Ascending aorta (tissue), 2 donors: ENCODE measurements around the gene ZNF860. TPM values are rescaled to one million over a fixed set of nuclear protein-coding genes. Genes with fewer than 3 reads are reported as not detected.

Experiments
- DNase-seq, 2 donors: peaks; one replicate each; pipeline ENCODE4 v3.0.0-alpha.2; 2019; ENCODE audit warnings: low spot score in 2 of 2
- H3K27ac ChIP-seq, 2 donors: fragments of 200-600 bp; sonication (generic); one replicate each; pipeline ENCODE4 v1.5.1; 2016 to 2017; ENCODE audit warnings: mild to moderate bottlenecking in 1 of 2
- H3K27me3 ChIP-seq: fragments of 200-600 bp; sonication (generic); one replicate; pipeline ENCODE4 v1.5.1; 2017
- H3K36me3 ChIP-seq, 2 donors: fragments of 200-600 bp; sonication (generic); one replicate each; pipeline ENCODE4 v1.5.1; 2016
- H3K4me1 ChIP-seq, 2 donors: fragments of 200-600 bp; sonication (generic); one replicate each; pipeline ENCODE4 v1.5.1; 2016 to 2017; ENCODE audit warnings: mild to moderate bottlenecking in 1 of 2
- H3K4me3 ChIP-seq, 2 donors: fragments of 200-600 bp; sonication (generic); one replicate each; pipeline ENCODE4 v1.5.1; 2016 to 2017; ENCODE audit warnings: mild to moderate bottlenecking in 1 of 2
- H3K9me3 ChIP-seq, 2 donors: fragments of 200-600 bp; sonication (generic); one replicate each; pipeline ENCODE4 v1.5.1; 2016
- intact Hi-C: fragments of 100-400 bp; cut with DNase I; formaldehyde crosslinking; loops from one replicate; pipeline ENCODE4 v1.15.1; 2023
- total RNA-seq: library from RNA; depleted of rRNA; stranded (reverse); fragments of >200 nt; gene quantifications from one replicate; pipeline ENCODE4 v1.1.0, GENCODE V29; 2016
- TF ChIP-seq, protein P1 (sequence below), 3 experiments: fragments of 200-600 bp in 2 of 3; fragments of 450-650 bp in 1 of 3; sonication (generic) in 2 of 3; IDR thresholded peaks; one replicate each; pipeline ENCODE4 v1.5.1; 2016 to 2019; ENCODE audit warnings: antibody characterized with exemption in 3 of 3, mild to moderate bottlenecking in 1 of 3, moderate library complexity in 1 of 3

Gene ZNF860
- total RNA-seq, 1 donor from 2014 or later = 0.43 TPM

DNA sequence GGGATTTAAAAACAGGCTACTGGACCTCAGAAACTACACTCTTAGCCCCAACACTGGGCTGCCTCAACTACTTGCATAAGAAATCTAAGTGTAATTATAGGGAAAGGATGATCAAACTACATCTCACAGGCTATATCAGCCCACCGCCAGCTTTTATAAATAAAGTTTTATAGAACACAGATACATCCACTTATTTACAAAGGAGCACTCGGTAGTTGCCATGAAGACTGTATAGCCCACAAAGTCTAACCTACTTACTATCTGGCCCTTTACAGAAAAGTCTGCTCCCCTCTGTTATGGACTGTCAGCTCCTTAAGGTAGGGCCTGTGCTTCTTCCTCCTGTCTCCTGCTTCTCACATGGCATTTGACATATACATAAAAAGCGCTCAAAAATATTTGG, 9.9 kb upstream of the ZNF860 start:
- H3K4me3 ChIP-seq = no peak overlapping the region
- H3K9me3 ChIP-seq = no peaks in the 10 kb centered on the region
- no peak overlapping the region for H3K27ac ChIP-seq
- TF ChIP-seq, protein P1, sequence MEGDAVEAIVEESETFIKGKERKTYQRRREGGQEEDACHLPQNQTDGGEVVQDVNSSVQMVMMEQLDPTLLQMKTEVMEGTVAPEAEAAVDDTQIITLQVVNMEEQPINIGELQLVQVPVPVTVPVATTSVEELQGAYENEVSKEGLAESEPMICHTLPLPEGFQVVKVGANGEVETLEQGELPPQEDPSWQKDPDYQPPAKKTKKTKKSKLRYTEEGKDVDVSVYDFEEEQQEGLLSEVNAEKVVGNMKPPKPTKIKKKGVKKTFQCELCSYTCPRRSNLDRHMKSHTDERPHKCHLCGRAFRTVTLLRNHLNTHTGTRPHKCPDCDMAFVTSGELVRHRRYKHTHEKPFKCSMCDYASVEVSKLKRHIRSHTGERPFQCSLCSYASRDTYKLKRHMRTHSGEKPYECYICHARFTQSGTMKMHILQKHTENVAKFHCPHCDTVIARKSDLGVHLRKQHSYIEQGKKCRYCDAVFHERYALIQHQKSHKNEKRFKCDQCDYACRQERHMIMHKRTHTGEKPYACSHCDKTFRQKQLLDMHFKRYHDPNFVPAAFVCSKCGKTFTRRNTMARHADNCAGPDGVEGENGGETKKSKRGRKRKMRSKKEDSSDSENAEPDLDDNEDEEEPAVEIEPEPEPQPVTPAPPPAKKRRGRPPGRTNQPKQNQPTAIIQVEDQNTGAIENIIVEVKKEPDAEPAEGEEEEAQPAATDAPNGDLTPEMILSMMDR (IDR thresholded peaks at IDR 0.05) = no peak
- H3K27me3 ChIP-seq = no peaks in the 10 kb centered on the region
- H3K4me1 ChIP-seq = peaks cover 3 to 26% of the 10 kb centered on the region in 2 donors
- no peaks in the 10 kb centered on the region for H3K36me3 ChIP-seq
- intact Hi-C loops = no loop called here
- no peak for DNase-seq

DNA sequence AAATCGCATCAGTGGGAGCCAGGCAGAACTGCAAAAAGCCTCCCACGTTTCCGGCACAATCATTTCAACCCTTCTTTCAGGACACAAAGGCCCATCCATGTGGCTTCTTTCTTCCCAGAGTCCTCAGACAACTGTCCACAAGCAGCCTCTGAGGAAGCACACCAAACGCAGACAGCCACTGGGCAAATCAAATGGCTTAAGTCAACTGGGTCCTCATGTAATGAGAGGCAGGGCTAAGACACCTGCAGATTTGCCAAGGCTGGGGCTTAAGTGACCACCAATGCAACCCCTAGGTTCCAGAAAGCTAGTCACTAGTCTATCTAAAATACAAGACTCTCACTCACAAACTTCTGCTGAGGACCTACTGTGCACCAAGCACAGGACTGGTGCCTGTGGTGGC, 8.5 kb upstream of the ZNF860 start:
- Histone ChIP-seq H3K36me3 (no peaks in the 10 kb centered on the region), H3K27me3 (no peaks in the 10 kb centered on the region), H3K9me3 (no peaks in the 10 kb centered on the region), H3K4me3 (no peak overlapping the region), H3K4me1 (peaks cover 3 to 11% of the 10 kb centered on the region in 2 donors), H3K27ac (no peak overlapping the region)
- TF ChIP-seq, protein P1 (IDR thresholded peaks at IDR 0.05) = no peak
- intact Hi-C loops = no loop called here
- no peak for DNase-seq

DNA sequence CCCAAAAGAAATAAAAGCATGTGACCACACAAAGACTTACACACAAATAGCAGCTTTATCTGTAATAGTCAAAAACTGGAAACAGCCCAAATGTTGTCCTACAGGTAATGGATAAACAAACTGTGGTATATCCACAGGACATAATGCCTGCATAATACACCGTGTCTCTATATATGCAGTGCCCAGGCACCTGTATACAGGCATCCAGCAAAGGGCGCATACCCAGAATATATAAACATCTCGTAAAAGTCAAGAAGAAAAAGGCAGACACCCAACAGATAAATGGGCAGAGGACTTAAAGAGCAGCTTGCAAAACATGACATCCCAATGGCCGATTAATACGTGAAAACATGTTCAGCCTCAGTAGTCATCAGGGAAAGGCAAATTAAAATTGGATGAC, 7.7 kb upstream of the ZNF860 start:
- intact Hi-C loops = no loop called here
- TF ChIP-seq, protein P1 (IDR thresholded peaks at IDR 0.05) = no peak
- no peaks in the 10 kb centered on the region for H3K27me3 ChIP-seq
- no peaks in the 10 kb centered on the region for H3K36me3 ChIP-seq
- H3K9me3 ChIP-seq = no peaks in the 10 kb centered on the region
- DNase-seq = no peak
- H3K4me3 ChIP-seq = no peak overlapping the region
- peaks cover 0 to 7% of the 10 kb centered on the region in 2 donors for H3K4me1 ChIP-seq
- no peak overlapping the region for H3K27ac ChIP-seq

DNA sequence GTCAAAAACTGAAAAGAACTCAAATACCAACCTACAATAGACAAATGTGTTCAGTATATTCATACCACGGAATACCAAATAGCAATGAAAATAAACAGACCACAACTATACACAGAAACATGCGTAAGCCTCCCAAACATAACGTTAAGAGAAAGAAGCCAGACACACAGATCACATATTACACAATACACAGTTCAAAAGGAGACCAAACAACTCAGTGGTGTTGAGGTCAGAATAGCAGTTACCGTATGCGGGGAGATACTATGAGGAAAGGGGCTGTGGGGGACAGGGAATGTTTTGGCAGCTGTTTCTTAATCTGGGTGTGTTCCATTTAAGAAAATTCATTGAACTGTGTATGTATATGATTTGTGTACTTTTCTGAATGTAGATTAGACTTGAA, 7.1 kb upstream of the ZNF860 start:
- H3K27me3 ChIP-seq = no peaks in the 10 kb centered on the region
- no peaks in the 10 kb centered on the region for H3K36me3 ChIP-seq
- peaks cover 0 to 3% of the 10 kb centered on the region in 2 donors for H3K4me1 ChIP-seq
- TF ChIP-seq, protein P1 (IDR thresholded peaks at IDR 0.05) = no peak
- DNase-seq = no peak
- intact Hi-C loops = no loop called here
- no peaks in the 10 kb centered on the region for H3K9me3 ChIP-seq
- no peak overlapping the region for H3K4me3 ChIP-seq
- no peak overlapping the region for H3K27ac ChIP-seq

DNA sequence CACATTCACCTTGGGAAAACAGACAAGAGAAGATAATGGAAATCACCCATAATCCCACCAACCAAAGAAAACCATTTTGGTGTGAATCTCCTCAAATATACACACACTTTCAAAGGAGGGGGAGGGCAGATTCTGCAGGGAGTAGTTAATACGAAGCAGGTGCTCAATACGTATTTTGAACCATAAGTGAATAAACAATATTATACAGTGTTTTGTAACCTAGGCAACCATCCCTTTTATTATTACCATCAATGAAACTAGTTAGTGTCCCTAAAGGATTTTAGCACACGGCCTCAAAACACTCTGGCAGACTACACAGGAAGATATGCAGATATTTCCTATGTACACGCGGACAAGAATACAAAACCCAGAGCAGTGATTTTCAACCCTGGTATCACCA, 6.6 kb upstream of the ZNF860 start:
- no peaks in the 10 kb centered on the region for H3K9me3 ChIP-seq
- TF ChIP-seq, protein P1 (IDR thresholded peaks at IDR 0.05) = no peak
- no peak for DNase-seq
- H3K27ac ChIP-seq = no peak overlapping the region
- H3K4me1 ChIP-seq = peaks cover 0 to 5% of the 10 kb centered on the region in 2 donors
- intact Hi-C loops = no loop called here
- H3K27me3 ChIP-seq = no peaks in the 10 kb centered on the region
- no peaks in the 10 kb centered on the region for H3K36me3 ChIP-seq
- H3K4me3 ChIP-seq = no peak overlapping the region

DNA sequence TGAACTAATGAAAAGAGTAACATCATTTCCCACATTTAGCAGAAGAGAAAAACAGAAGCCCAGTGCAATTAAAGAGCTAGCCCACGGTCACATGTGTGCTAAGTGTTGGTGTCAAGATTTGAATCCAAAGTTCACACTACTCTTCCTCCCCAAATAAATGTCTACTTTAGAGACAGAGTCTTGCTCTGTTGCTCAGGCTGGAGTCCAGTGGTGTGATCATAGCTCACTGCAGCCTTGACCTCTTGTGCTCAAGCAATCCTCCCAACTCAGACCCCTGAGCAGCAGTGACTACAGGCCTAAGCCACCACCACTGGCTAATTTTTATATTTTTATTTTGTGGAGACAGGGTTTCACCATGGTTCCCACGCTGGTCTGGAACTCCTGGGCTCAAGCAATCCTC, 5.2 kb upstream of the ZNF860 start:
- H3K4me1 ChIP-seq = peaks cover 0 to 7% of the 10 kb centered on the region in 2 donors
- TF ChIP-seq, protein P1 (IDR thresholded peaks at IDR 0.05) = no peak
- H3K27me3 ChIP-seq = no peaks in the 10 kb centered on the region
- no peak overlapping the region for H3K4me3 ChIP-seq
- no peaks in the 10 kb centered on the region for H3K9me3 ChIP-seq
- H3K36me3 ChIP-seq = no peaks in the 10 kb centered on the region
- intact Hi-C loops = no loop called here
- no peak overlapping the region for H3K27ac ChIP-seq
- no peak for DNase-seq
